Measurements from ENCODE around the gene WDR41.

- TF ChIP-seq, protein P1, sequence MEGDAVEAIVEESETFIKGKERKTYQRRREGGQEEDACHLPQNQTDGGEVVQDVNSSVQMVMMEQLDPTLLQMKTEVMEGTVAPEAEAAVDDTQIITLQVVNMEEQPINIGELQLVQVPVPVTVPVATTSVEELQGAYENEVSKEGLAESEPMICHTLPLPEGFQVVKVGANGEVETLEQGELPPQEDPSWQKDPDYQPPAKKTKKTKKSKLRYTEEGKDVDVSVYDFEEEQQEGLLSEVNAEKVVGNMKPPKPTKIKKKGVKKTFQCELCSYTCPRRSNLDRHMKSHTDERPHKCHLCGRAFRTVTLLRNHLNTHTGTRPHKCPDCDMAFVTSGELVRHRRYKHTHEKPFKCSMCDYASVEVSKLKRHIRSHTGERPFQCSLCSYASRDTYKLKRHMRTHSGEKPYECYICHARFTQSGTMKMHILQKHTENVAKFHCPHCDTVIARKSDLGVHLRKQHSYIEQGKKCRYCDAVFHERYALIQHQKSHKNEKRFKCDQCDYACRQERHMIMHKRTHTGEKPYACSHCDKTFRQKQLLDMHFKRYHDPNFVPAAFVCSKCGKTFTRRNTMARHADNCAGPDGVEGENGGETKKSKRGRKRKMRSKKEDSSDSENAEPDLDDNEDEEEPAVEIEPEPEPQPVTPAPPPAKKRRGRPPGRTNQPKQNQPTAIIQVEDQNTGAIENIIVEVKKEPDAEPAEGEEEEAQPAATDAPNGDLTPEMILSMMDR (IDR thresholded peaks at IDR 0.05) = no peak
- no peak for TF ChIP-seq POLR2A (IDR thresholded peaks at IDR 0.05)
Measured at GRCh38 chr5:77531297-77531696, 39.2 kb upstream of the WDR41 start.
